Thyroid gland (tissue), 4 donors: Measurements from ENCODE around the gene HLA-DQB2.

Experiments
- CTCF ChIP-seq, 6 experiments: fragments of 200-600 bp in 3 of 6; fragments of 450-650 bp in 3 of 6; sonication (generic) in 3 of 6; IDR thresholded peaks; one replicate each; pipeline ENCODE4 v1.5.1; 2016 to 2019; ENCODE audit warnings: antibody characterized with exemption in 6 of 6, mild to moderate bottlenecking in 2 of 6, inconsistent platforms in 1 of 6, moderate library complexity in 1 of 6
- POLR2A ChIP-seq, 2 donors: fragments of 450-650 bp; IDR thresholded peaks; one replicate each; pipeline ENCODE4 v1.6.1; 2017; ENCODE audit warnings: antibody characterized with exemption in 2 of 2, mild to moderate bottlenecking in 2 of 2, moderate library complexity in 1 of 2

GRCh38 chr6:32792901-32793435, 29.6 kb upstream of the HLA-DQB2 start:
- TF ChIP-seq CTCF (IDR thresholded peaks at IDR 0.05) (no peak), POLR2A (IDR thresholded peaks at IDR 0.05) (no peak)
